Forelimb muscle (tissue), 1 donor: ENCODE measurements around the gene GNMT. TPM values are rescaled to one million over a fixed set of nuclear protein-coding genes. Genes with fewer than 3 reads are reported as not detected.
"Not testable (repeated sequence)": the region's sequence is repeated elsewhere in the genome, so short reads cannot be mapped to it uniquely, and the experiment has no call there.

Source experiments
- DNase-seq: peaks from one replicate; pipeline ENCODE4 v3.0.0-alpha.2; 2013; ENCODE audit warnings: low read depth
- polyA plus RNA-seq: library from polyadenylated mRNA; unstranded; fragments of 120-200 nt; gene quantifications from one replicate; pipeline ENCODE4 v1.2.1, GENCODE V29; 2013; ENCODE audit not compliant: insufficient read length

Gene GNMT
- polyA plus RNA-seq, 1 donor: 0.65 TPM

GRCh38 chr6:42974919-42975505 lies 14.5 kb downstream of the GNMT start:
- DNase-seq: no peak

- no peak for DNase-seq
These were observed 17.9 kb downstream of the GNMT start for GRCh38 chr6:42978487-42978838.

- DNase-seq: peak; percentile 49
These were observed 18.4 kb downstream of the GNMT start, which contains the start of gene PEX6 for GRCh38 chr6:42978839-42979522. TSS of gene PEX6 (minus strand) at chr6:42979181. CDS start at chr6:42979150, 31 bp downstream.

GRCh38 chr6:42979523-42980177 lies 19.1 kb downstream of the GNMT start:
- DNase-seq: no peak

GRCh38 chr6:42981836-42982235 lies 21.3 kb downstream of the GNMT start:
- DNase-seq: no peak

- DNase-seq: peak; percentile 94
These were observed 23.7 kb downstream of the GNMT start, which contains the start of gene PPP2R5D for GRCh38 chr6:42984001-42984923. TSS of gene PPP2R5D (plus strand) at chr6:42984570. CDS start at chr6:42984678, 108 bp downstream.

- no peak for DNase-seq
These were observed 24.4 kb downstream of the GNMT start for GRCh38 chr6:42984924-42985475.

GRCh38 chr6:42987533-42988451 lies 27.2 kb downstream of the GNMT start:
- DNase-seq: no peak

- no peak for DNase-seq
These were observed 28.0 kb downstream of the GNMT start for GRCh38 chr6:42988486-42989020.

GRCh38 chr6:42989923-42990322 lies 29.4 kb downstream of the GNMT start:
- no peak for DNase-seq

GRCh38 chr6:42993445-42993844 lies 32.9 kb downstream of the GNMT start:
- no peak for DNase-seq

GRCh38 chr6:42996513-42996912 lies 36.0 kb downstream of the GNMT start:
- DNase-seq: no peak

GRCh38 chr6:42998205-42998604 lies 37.7 kb downstream of the GNMT start:
- DNase-seq: not testable (repeated sequence)

- no peak for DNase-seq
These were observed 41.3 kb downstream of the GNMT start for GRCh38 chr6:43001843-43002242.

- no peak for DNase-seq
These were observed 45.3 kb downstream of the GNMT start for GRCh38 chr6:43005844-43006243.

- DNase-seq: no peak
These were observed 45.7 kb downstream of the GNMT start for GRCh38 chr6:43006251-43006650.

GRCh38 chr6:43007126-43007525 lies 46.6 kb downstream of the GNMT start:
- DNase-seq: no peak

GRCh38 chr6:43009124-43009523 lies 48.6 kb downstream of the GNMT start:
- DNase-seq: no peak

- no peak for DNase-seq
These were observed 50.7 kb downstream of the GNMT start for GRCh38 chr6:43011207-43011606.

GRCh38 chr6:43012364-43012763 lies 51.8 kb downstream of the GNMT start:
- no peak for DNase-seq
